H9 (cell line): ENCODE measurements around the gene KIR3DL2. TPM values are rescaled to one million over a fixed set of nuclear protein-coding genes. Genes with fewer than 3 reads are reported as not detected.
A peak's percentile ranks its signal among the peaks of the same experiment; 100 is the strongest.

Experiments used
- DNase-seq: peaks from one replicate; pipeline ENCODE4 v3.0.0-alpha.2; 2017
- H2AFZ ChIP-seq: one replicate; pipeline ENCODE4 v1.6.1; 2013; ENCODE audit warnings: mild to moderate bottlenecking, low read length, control low read depth, moderate library complexity
- H2AK5ac ChIP-seq: 2 replicates; pipeline ENCODE4 v1.6.1; 2013; ENCODE audit warnings: low read length, control low read depth, mixed read lengths; ENCODE audit not compliant: insufficient read length
- H2BK120ac ChIP-seq: one replicate; pipeline ENCODE4 v1.6.1; 2013; ENCODE audit warnings: low read depth, mild to moderate bottlenecking, low read length, control low read depth, inconsistent platforms; ENCODE audit not compliant: poor library complexity, severe bottlenecking
- H2BK12ac ChIP-seq: 2 replicates; pipeline ENCODE4 v1.6.1; 2013; ENCODE audit warnings: low read length, control low read depth, mixed read lengths, low read depth; ENCODE audit not compliant: insufficient read length
- H2BK15ac ChIP-seq: 2 replicates; pipeline ENCODE4 v1.6.1; 2013; ENCODE audit warnings: low read depth, low read length, control low read depth
- H2BK20ac ChIP-seq: one replicate; pipeline ENCODE4 v1.6.1; 2013; ENCODE audit warnings: low read depth, mild to moderate bottlenecking, low read length, control low read depth, inconsistent platforms; ENCODE audit not compliant: poor library complexity, severe bottlenecking
- H2BK5ac ChIP-seq: 2 replicates; pipeline ENCODE4 v1.6.1; 2013; ENCODE audit warnings: low read length, control low read depth, mixed read lengths; ENCODE audit not compliant: insufficient read length
- H3K14ac ChIP-seq: 2 replicates; pipeline ENCODE4 v1.6.1; 2013; ENCODE audit warnings: low read length, control low read depth; ENCODE audit not compliant: insufficient read depth
- H3K18ac ChIP-seq: 2 replicates; pipeline ENCODE4 v1.6.1; 2013; ENCODE audit warnings: low read depth, mild to moderate bottlenecking, mixed read lengths, low read length, control low read depth; ENCODE audit not compliant: insufficient read length
- H3K23ac ChIP-seq: 2 replicates; pipeline ENCODE4 v1.6.1; 2013; ENCODE audit warnings: low read length, control low read depth, mixed read lengths, low read depth; ENCODE audit not compliant: insufficient read length
- H3K23me2 ChIP-seq: 2 replicates; pipeline ENCODE4 v1.6.1; 2013; ENCODE audit warnings: low read depth, mild to moderate bottlenecking, mixed read lengths, low read length, control low read depth; ENCODE audit not compliant: insufficient read length, poor library complexity, severe bottlenecking
- H3K27ac ChIP-seq: 2 replicates; pipeline ENCODE4 v1.5.1; 2013; ENCODE audit warnings: low read length, control low read depth, mixed read lengths, low read depth; ENCODE audit not compliant: insufficient read length
- H3K27me3 ChIP-seq: 2 replicates; pipeline ENCODE4 v1.6.1; 2013; ENCODE audit warnings: low read length, control low read depth, inconsistent platforms; ENCODE audit not compliant: insufficient read depth
- H3K4ac ChIP-seq: 2 replicates; pipeline ENCODE4 v1.6.1; 2013; ENCODE audit warnings: low read depth, mild to moderate bottlenecking, control low read depth, inconsistent platforms, low read length, moderate library complexity
- H3K4me1 ChIP-seq: 2 replicates; pipeline ENCODE4 v1.6.1; 2013; ENCODE audit warnings: low read length, control low read depth, inconsistent platforms; ENCODE audit not compliant: insufficient read depth
- H3K4me2 ChIP-seq: 2 replicates; pipeline ENCODE4 v1.6.1; 2013; ENCODE audit warnings: low read length, control low read depth, mixed read lengths; ENCODE audit not compliant: insufficient read length, insufficient read depth
- H3K56ac ChIP-seq: 2 replicates; pipeline ENCODE4 v1.6.1; 2013; ENCODE audit warnings: low read depth, mild to moderate bottlenecking, mixed read lengths, low read length, control low read depth; ENCODE audit not compliant: insufficient read length
- H3K79me1 ChIP-seq: 2 replicates; pipeline ENCODE4 v1.6.1; 2013; ENCODE audit warnings: low read depth, mild to moderate bottlenecking, moderate library complexity, low read length, control low read depth, inconsistent platforms; ENCODE audit not compliant: insufficient read depth, poor library complexity, severe bottlenecking
- H3K79me2 ChIP-seq: 2 replicates; pipeline ENCODE4 v1.6.1; 2013; ENCODE audit warnings: low read length, control low read depth, inconsistent platforms; ENCODE audit not compliant: insufficient read depth
- H3K9ac ChIP-seq: 2 replicates; pipeline ENCODE4 v1.6.1; 2013; ENCODE audit warnings: low read length, control low read depth, mixed read lengths; ENCODE audit not compliant: insufficient read length; ENCODE audit errors: extremely low read depth
- H3K9me3 ChIP-seq: one replicate; pipeline ENCODE4 v1.6.1; 2013; ENCODE audit warnings: low read depth, low read length, inconsistent platforms; ENCODE audit not compliant: control insufficient read depth
- H3T11ph ChIP-seq: one replicate; pipeline ENCODE4 v1.6.1; 2013; ENCODE audit warnings: mild to moderate bottlenecking, low read length, control low read depth, inconsistent platforms
- H4K20me1 ChIP-seq: one replicate; pipeline ENCODE4 v1.6.1; 2013; ENCODE audit not compliant: control insufficient read depth, insufficient read length, insufficient read depth
- H4K5ac ChIP-seq: 2 replicates; pipeline ENCODE4 v1.6.1; 2013; ENCODE audit warnings: low read depth, mild to moderate bottlenecking, mixed read lengths, low read length, control low read depth; ENCODE audit not compliant: insufficient read length
- H4K8ac ChIP-seq: replicated peaks from 2 replicates; pipeline ENCODE4 v1.6.1; 2013; ENCODE audit warnings: low read length, control low read depth, mixed read lengths, low read depth; ENCODE audit not compliant: insufficient read length
- H4K91ac ChIP-seq: 2 replicates; pipeline ENCODE4 v1.6.1; 2013; ENCODE audit warnings: low read depth, mild to moderate bottlenecking, moderate library complexity, mixed read lengths, low read length, control low read depth; ENCODE audit not compliant: insufficient read length
- H3K27ac Mint-ChIP-seq, 3 experiments: 2 replicates in 2 of 3; 3 replicates in 1 of 3; pipeline ENCODE4 v1.8.0; 2020 to 2021; ENCODE audit warnings: mixed read lengths in 3 of 3, mild to moderate bottlenecking in 1 of 3, moderate library complexity in 1 of 3
- H3K27me3 Mint-ChIP-seq: 2 replicates; pipeline ENCODE4 v1.8.0; 2021; ENCODE audit warnings: low read depth, mild to moderate bottlenecking, moderate library complexity, mixed read lengths
- H3K36me3 Mint-ChIP-seq, 3 experiments: 2 replicates in 2 of 3; 3 replicates in 1 of 3; pipeline ENCODE4 v1.8.0; 2020 to 2021; ENCODE audit warnings: low read depth in 3 of 3, mixed read lengths in 3 of 3; ENCODE audit not compliant: insufficient read depth in 1 of 3
- H3K4me1 Mint-ChIP-seq, 2 experiments: 2 replicates each; pipeline ENCODE4 v1.8.0; 2020; ENCODE audit warnings: mixed read lengths in 2 of 2
- H3K4me3 Mint-ChIP-seq, 2 experiments: 2 replicates in 1 of 2; 3 replicates in 1 of 2; pipeline ENCODE4 v1.8.0; 2020 to 2021; ENCODE audit warnings: mild to moderate bottlenecking in 2 of 2, mixed read lengths in 2 of 2, moderate library complexity in 1 of 2
- H3K9me3 Mint-ChIP-seq, 2 experiments: 2 replicates in 1 of 2; 3 replicates in 1 of 2; pipeline ENCODE4 v1.8.0; 2020; ENCODE audit warnings: mild to moderate bottlenecking in 2 of 2, mixed read lengths in 2 of 2, moderate library complexity in 1 of 2
- CTCF ChIP-seq: fragments of 200-600 bp; sonication (generic); conservative IDR thresholded peaks from 3 replicates; pipeline ENCODE4 v1.8.0; 2021; ENCODE audit warnings: antibody characterized with exemption, mild to moderate bottlenecking
- WGBS: extraction: QIAGEN DNeasy Blood & Tissue Kit; methylation state at CpG from one replicate; pipeline ENCODE4 v1.1.7; 2013; ENCODE audit warnings: missing lambda C conversion rate, low lambda C conversion rate, mixed read lengths; ENCODE audit not compliant: insufficient read length; ENCODE audit errors: extremely low coverage; 5-methylcytosine and 5-hydroxymethylcytosine counted together
- total RNA-seq: library from RNA; stranded (reverse); gene quantifications from 2 replicates; pipeline ENCODE4 v1.2.1, GENCODE V29; 2021

The KIR3DL2 gene
- total RNA-seq, 1 experiment from 2014 or later: not detected

- H4K8ac ChIP-seq: no peak within 1 kb of the TSS
- no peak within 1 kb of the TSS for H3K18ac ChIP-seq
- peak within 1 kb of the TSS in 2 of 3 experiments; percentile 48 to 70; a peak in 4 of 7 replicates for H3K27ac Mint-ChIP-seq
- H3K27me3 Mint-ChIP-seq: no peaks in the 10 kb centered on the region
- no peak within 1 kb of the TSS for H2BK20ac ChIP-seq
- H3K4me1 ChIP-seq: peaks cover 4% of the 10 kb centered on the region
- H2BK15ac ChIP-seq: no peak within 1 kb of the TSS
- no peak within 1 kb of the TSS for H3T11ph ChIP-seq
- H3K27ac ChIP-seq: no peak within 1 kb of the TSS
- peaks cover 0 to 18% of the 10 kb centered on the region in 2 experiments; a peak in 2 of 4 replicates for H3K4me1 Mint-ChIP-seq
- no peaks in the 10 kb centered on the region for H3K79me2 ChIP-seq
- H4K91ac ChIP-seq: no peak within 1 kb of the TSS
- H3K9me3 Mint-ChIP-seq: peaks cover 4 to 83% of the 10 kb centered on the region in 2 experiments; a peak in 4 of 5 replicates
- H3K79me1 ChIP-seq: no peaks in the 10 kb centered on the region
- H3K4me2 ChIP-seq: no peak within 1 kb of the TSS
- H3K9me3 ChIP-seq: no peaks in the 10 kb centered on the region
- WGBS: no CpG with 5 or more reads among the region's 22 CpGs
- no peak within 1 kb of the TSS for H3K4me3 Mint-ChIP-seq
- no peak within 1 kb of the TSS for H3K9ac ChIP-seq
- peak; percentile 45 for DNase-seq
- H2BK120ac ChIP-seq: no peak within 1 kb of the TSS
- no peak within 1 kb of the TSS for H3K23ac ChIP-seq
- H3K56ac ChIP-seq: no peak within 1 kb of the TSS
- H3K14ac ChIP-seq: peak within 1 kb of the TSS; percentile 71
- no peak within 1 kb of the TSS for H2BK12ac ChIP-seq
- H3K4ac ChIP-seq: no peak within 1 kb of the TSS
- H3K27me3 ChIP-seq: no peaks in the 10 kb centered on the region
- H2AK5ac ChIP-seq: no peak within 1 kb of the TSS
- H3K36me3 Mint-ChIP-seq: peaks cover 2 to 9% (median 6%) of the 10 kb centered on the region in 3 experiments; a peak in 4 of 7 replicates
- H4K20me1 ChIP-seq: no peaks in the 10 kb centered on the region
- H3K23me2 ChIP-seq: no peaks in the 10 kb centered on the region
- H4K5ac ChIP-seq: no peak within 1 kb of the TSS
- H2BK5ac ChIP-seq: no peak within 1 kb of the TSS
- TF ChIP-seq CTCF: no peak
- H2AFZ ChIP-seq: no peak within 1 kb of the TSS
These were observed 55.7 kb downstream of the KIR3DL2 start, which contains the start of gene NCR1 for GRCh38 chr19:54905803-54906511. Gene NCR1, plus strand, starts transcription at chr19:54906148. Its CDS starts 40 bp downstream, at chr19:54906188.
